Measurements from ENCODE around the gene FSTL4. TPM values are rescaled to one million over a fixed set of nuclear protein-coding genes. Genes with fewer than 3 reads are reported as not detected.

FSTL4 gene
- total and polyA plus RNA-seq, 2 experiments from 2014 or later = 1.4 to 2.8 TPM

- Histone ChIP-seq H3K4me2 (no peak overlapping the region), H3K27me3 (ENCODE audit: insufficient read depth) (no peaks in the 10 kb centered on the region), H3K79me2 (replicated peaks; ENCODE audit: insufficient read depth) (no peaks in the 10 kb centered on the region), H3K4me3 (no peak overlapping the region), H2AFZ (no peak overlapping the region), H3F3A (replicated peaks; ENCODE audit: low read depth) (no peaks in the 10 kb centered on the region), H3K4me1 (ENCODE audit: insufficient read depth) (peaks cover 12% of the 10 kb centered on the region), H4K20me1 (replicated peaks; ENCODE audit: insufficient read depth) (no peaks in the 10 kb centered on the region), H3K27ac (ENCODE audit: low read depth) (no peak overlapping the region), H3K36me3 (ENCODE audit: insufficient read depth) (no peaks in the 10 kb centered on the region), H3K9me2 (ENCODE audit: insufficient read depth) (peaks cover 3% of the 10 kb centered on the region; the same call in 1 of the 2 replicates)
- no peak overlapping the region for H3K4me3 Mint-ChIP-seq
- H3K36me3 Mint-ChIP-seq (ENCODE audit: low read depth) = no peaks in the 10 kb centered on the region
- H3K27ac Mint-ChIP-seq = peak overlapping the region; percentile 60; the same call in 1 of the 2 replicates
- peaks cover 27% of the 10 kb centered on the region for H3K4me1 Mint-ChIP-seq
- H3K27me3 Mint-ChIP-seq (ENCODE audit: insufficient read depth, low read depth, poor library complexity) = peaks cover 7% of the 10 kb centered on the region
- peaks cover 8% of the 10 kb centered on the region; the same call in 2 of the 3 replicates for H3K9me3 Mint-ChIP-seq
- no peak for ATAC-seq
- no peak for DNase-seq (ENCODE audit: low spot score)
- TF ChIP-seq ZNF114 (CRISPR knock-in tag; IDR thresholded peaks at IDR 0.05) (no peak), CREB1 (CRISPR knock-in tag; IDR thresholded peaks at IDR 0.05; ENCODE audit: low read depth) (no peak), CTCF (conservative IDR thresholded peaks at IDR 0.05; ENCODE audit: low read depth in 2 of 2) (no peak), STAT1 (IDR thresholded peaks at IDR 0.05; ENCODE audit: unreplicated experiment) (no peak), NANOG (IDR thresholded peaks at IDR 0.05; ENCODE audit: borderline replicate concordance) (no peak), ZNF331 (CRISPR knock-in tag; IDR thresholded peaks at IDR 0.05; ENCODE audit: low read depth) (no peak), EZH2phosphoT487 (IDR thresholded peaks at IDR 0.05; ENCODE audit: unreplicated experiment) (no peak), ETS1 (IDR thresholded peaks at IDR 0.05) (no peak), JUNB (IDR thresholded peaks at IDR 0.05; ENCODE audit: unreplicated experiment) (no peak), EZH2 (IDR thresholded peaks at IDR 0.05; ENCODE audit: low read depth, unreplicated experiment) (no peak), REST (IDR thresholded peaks at IDR 0.05; ENCODE audit: unreplicated experiment) (no peak), POLR2AphosphoS5 (IDR thresholded peaks at IDR 0.05; ENCODE audit: low read depth) (no peak)
These were observed 242.1 kb downstream of the FSTL4 start for GRCh38 chr5:133370036-133370831.
